ENCODE data around the gene PRICKLE1. TPM values are rescaled to one million over a fixed set of nuclear protein-coding genes. Genes with fewer than 3 reads are reported as not detected.
A peak's percentile ranks its signal among the peaks of the same experiment; 100 is the strongest.

PRICKLE1 gene
- total RNA-seq, 1 experiment from 2014 or later: 1.1 TPM

DNA sequence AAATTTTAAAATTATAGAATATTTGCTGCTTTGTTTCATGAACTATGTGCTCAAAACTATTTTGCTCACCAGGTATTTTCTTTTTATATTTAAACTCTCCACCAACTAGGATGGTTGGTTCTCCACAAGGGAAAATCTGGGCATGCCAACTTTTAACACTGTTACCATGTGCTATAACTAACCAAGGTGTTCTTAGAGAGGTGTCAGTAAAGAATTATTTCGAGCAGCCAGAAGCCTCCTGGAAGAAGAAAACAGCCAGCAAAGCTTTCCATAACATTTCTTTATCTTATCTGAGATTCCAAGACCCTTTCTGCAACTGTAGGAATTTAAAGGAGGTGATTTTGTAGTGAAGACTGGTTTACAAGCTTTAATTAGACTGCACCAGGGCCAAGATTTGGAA is 97.3 kb downstream of the PRICKLE1 start:
- Histone ChIP-seq H3K27me3 (ENCODE audit: low read length) (no peaks in the 10 kb centered on the region), H3K79me2 (ENCODE audit: low read length) (no peaks in the 10 kb centered on the region), H3K4me1 (ENCODE audit: low read length) (peaks cover 4% of the 10 kb centered on the region; the same call in 1 of the 2 replicates), H2AFZ (ENCODE audit: low read length) (no peak overlapping the region), H3K9me2 (replicated peaks; ENCODE audit: insufficient read depth, low read length) (no peaks in the 10 kb centered on the region), H4K20me1 (ENCODE audit: insufficient read depth, low read depth, low read length) (no peaks in the 10 kb centered on the region), H3K9ac (ENCODE audit: low read length) (no peak overlapping the region), H3K27ac (ENCODE audit: low read length) (no peak overlapping the region), H3K4me2 (ENCODE audit: low read depth, low read length, poor library complexity, severe bottlenecking) (no peak overlapping the region), H3K4me3 (ENCODE audit: low read length) (no peak overlapping the region), H3K36me3 (ENCODE audit: insufficient read depth, low read length) (no peaks in the 10 kb centered on the region), H3K9me3 (ENCODE audit: low read length) (no peaks in the 10 kb centered on the region)
- no peak for DNase-seq

DNA sequence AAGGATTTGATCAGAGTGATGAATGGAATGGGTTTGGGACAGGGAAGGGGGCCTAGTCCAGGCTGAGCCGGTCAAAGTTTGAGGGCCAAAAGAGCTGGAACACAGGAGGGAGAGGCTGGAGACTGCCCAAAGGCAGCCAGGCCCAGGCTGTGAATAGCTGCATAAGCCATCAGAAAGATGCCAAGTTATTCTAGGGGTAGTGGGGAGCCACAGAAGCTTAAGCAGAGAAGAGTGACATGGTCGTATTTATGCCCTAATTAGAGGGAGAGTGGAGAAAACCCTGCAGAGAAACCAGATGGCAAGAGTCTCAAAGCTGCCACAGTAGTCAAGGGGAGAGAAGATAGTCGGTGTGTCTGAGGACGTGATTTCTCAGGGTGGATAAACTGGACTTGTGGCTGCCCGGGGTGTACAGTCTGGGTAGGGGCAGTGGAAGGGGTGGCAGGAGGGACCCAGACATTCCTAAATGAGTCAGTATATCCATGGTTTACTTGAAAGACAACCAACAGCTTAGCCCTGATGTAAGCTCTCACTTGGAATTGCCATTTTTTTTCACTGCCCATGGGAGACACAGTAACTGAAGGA is 99.2 kb downstream of the PRICKLE1 start:
- H3K27me3 ChIP-seq (ENCODE audit: low read length): no peaks in the 10 kb centered on the region
- H3K4me2 ChIP-seq (ENCODE audit: low read depth, low read length, poor library complexity, severe bottlenecking): no peak overlapping the region
- H2AFZ ChIP-seq (ENCODE audit: low read length): no peak overlapping the region
- no peak overlapping the region for H3K9ac ChIP-seq (ENCODE audit: low read length)
- H3K4me1 ChIP-seq (ENCODE audit: low read length): peaks cover 4% of the 10 kb centered on the region; the same call in 1 of the 2 replicates
- H3K79me2 ChIP-seq (ENCODE audit: low read length): no peaks in the 10 kb centered on the region
- H4K20me1 ChIP-seq (ENCODE audit: insufficient read depth, low read depth, low read length): no peaks in the 10 kb centered on the region
- H3K9me3 ChIP-seq (ENCODE audit: low read length): no peaks in the 10 kb centered on the region
- no peak for DNase-seq
- no peak overlapping the region for H3K27ac ChIP-seq (ENCODE audit: low read length)
- H3K36me3 ChIP-seq (ENCODE audit: insufficient read depth, low read length): no peaks in the 10 kb centered on the region
- H3K4me3 ChIP-seq (ENCODE audit: low read length): no peak overlapping the region
- no peaks in the 10 kb centered on the region for H3K9me2 ChIP-seq (replicated peaks; ENCODE audit: insufficient read depth, low read length)

DNA sequence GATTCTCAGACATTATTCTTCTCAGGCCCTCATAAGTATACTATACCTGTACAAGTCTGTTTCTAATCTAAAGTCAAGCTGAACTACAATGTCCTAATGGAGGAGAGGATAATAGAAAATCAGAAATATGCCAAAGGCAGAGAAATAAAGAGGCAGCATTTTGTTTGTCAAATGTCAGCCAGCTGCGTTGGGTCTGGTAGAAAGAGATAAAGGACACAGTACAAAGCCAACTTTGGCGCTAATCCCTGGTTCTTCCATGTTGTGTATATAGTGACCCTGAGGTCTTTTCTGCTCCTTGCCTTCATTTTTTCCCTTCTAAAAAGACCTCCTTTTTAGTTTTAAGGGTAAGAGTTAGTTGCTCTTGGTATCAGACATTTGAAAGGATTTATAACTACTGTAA is 103.1 kb downstream of the PRICKLE1 start:
- Histone ChIP-seq H3K9me3 (ENCODE audit: low read length) (no peaks in the 10 kb centered on the region), H3K4me2 (ENCODE audit: low read depth, low read length, poor library complexity, severe bottlenecking) (no peak overlapping the region), H3K9ac (ENCODE audit: low read length) (no peak overlapping the region), H3K9me2 (replicated peaks; ENCODE audit: insufficient read depth, low read length) (no peaks in the 10 kb centered on the region), H3K4me1 (ENCODE audit: low read length) (peaks cover 26% of the 10 kb centered on the region), H3K36me3 (ENCODE audit: insufficient read depth, low read length) (no peaks in the 10 kb centered on the region), H3K79me2 (ENCODE audit: low read length) (no peaks in the 10 kb centered on the region), H3K4me3 (ENCODE audit: low read length) (no peak overlapping the region), H2AFZ (ENCODE audit: low read length) (no peak overlapping the region), H3K27me3 (ENCODE audit: low read length) (no peaks in the 10 kb centered on the region), H3K27ac (ENCODE audit: low read length) (no peak overlapping the region), H4K20me1 (ENCODE audit: insufficient read depth, low read depth, low read length) (no peaks in the 10 kb centered on the region)
- DNase-seq: no peak

GRCh38 chr12:42485823-42486222 is 103.7 kb downstream of the PRICKLE1 start:
- Histone ChIP-seq H3K27ac (ENCODE audit: low read length) (no peak overlapping the region), H3K36me3 (ENCODE audit: insufficient read depth, low read length) (no peaks in the 10 kb centered on the region), H4K20me1 (ENCODE audit: insufficient read depth, low read depth, low read length) (no peaks in the 10 kb centered on the region), H2AFZ (ENCODE audit: low read length) (no peak overlapping the region), H3K27me3 (ENCODE audit: low read length) (no peaks in the 10 kb centered on the region), H3K4me2 (ENCODE audit: low read depth, low read length, poor library complexity, severe bottlenecking) (no peak overlapping the region), H3K9me3 (ENCODE audit: low read length) (no peaks in the 10 kb centered on the region), H3K9ac (ENCODE audit: low read length) (no peak overlapping the region), H3K79me2 (ENCODE audit: low read length) (no peaks in the 10 kb centered on the region), H3K4me1 (ENCODE audit: low read length) (peaks cover 26% of the 10 kb centered on the region), H3K9me2 (replicated peaks; ENCODE audit: insufficient read depth, low read length) (no peaks in the 10 kb centered on the region), H3K4me3 (ENCODE audit: low read length) (no peak overlapping the region)
- no peak for DNase-seq

- no peaks in the 10 kb centered on the region for H3K9me2 ChIP-seq (replicated peaks; ENCODE audit: insufficient read depth, low read length)
- H3K4me2 ChIP-seq (ENCODE audit: low read depth, low read length, poor library complexity, severe bottlenecking): no peak overlapping the region
- no peak overlapping the region for H2AFZ ChIP-seq (ENCODE audit: low read length)
- no peaks in the 10 kb centered on the region for H3K36me3 ChIP-seq (ENCODE audit: insufficient read depth, low read length)
- H4K20me1 ChIP-seq (ENCODE audit: insufficient read depth, low read depth, low read length): no peaks in the 10 kb centered on the region
- H3K4me1 ChIP-seq (ENCODE audit: low read length): peaks cover 26% of the 10 kb centered on the region
- no peaks in the 10 kb centered on the region for H3K9me3 ChIP-seq (ENCODE audit: low read length)
- DNase-seq: no peak
- H3K27ac ChIP-seq (ENCODE audit: low read length): no peak overlapping the region
- H3K4me3 ChIP-seq (ENCODE audit: low read length): no peak overlapping the region
- no peak overlapping the region for H3K9ac ChIP-seq (ENCODE audit: low read length)
- no peaks in the 10 kb centered on the region for H3K79me2 ChIP-seq (ENCODE audit: low read length)
- H3K27me3 ChIP-seq (ENCODE audit: low read length): no peaks in the 10 kb centered on the region
Observed at GRCh38 chr12:42484996-42485395, 104.5 kb downstream of the PRICKLE1 start.

- no peak for DNase-seq
- Histone ChIP-seq H3K9ac (ENCODE audit: low read length) (peak overlapping the region; percentile 69), H4K20me1 (ENCODE audit: insufficient read depth, low read depth, low read length) (no peaks in the 10 kb centered on the region), H2AFZ (ENCODE audit: low read length) (peak overlapping the region; percentile 89), H3K79me2 (ENCODE audit: low read length) (no peaks in the 10 kb centered on the region), H3K27me3 (ENCODE audit: low read length) (no peaks in the 10 kb centered on the region), H3K4me1 (ENCODE audit: low read length) (peaks cover 26% of the 10 kb centered on the region), H3K4me3 (ENCODE audit: low read length) (peak overlapping the region; percentile 85), H3K9me2 (replicated peaks; ENCODE audit: insufficient read depth, low read length) (no peaks in the 10 kb centered on the region), H3K27ac (ENCODE audit: low read length) (no peak overlapping the region), H3K36me3 (ENCODE audit: insufficient read depth, low read length) (no peaks in the 10 kb centered on the region), H3K9me3 (ENCODE audit: low read length) (no peaks in the 10 kb centered on the region), H3K4me2 (ENCODE audit: low read depth, low read length, poor library complexity, severe bottlenecking) (peak overlapping the region; percentile 96)
Observed at GRCh38 chr12:42483521-42483790, 106.1 kb downstream of the PRICKLE1 start.

GRCh38 chr12:42482748-42483520 is 106.6 kb downstream of the PRICKLE1 start:
- Histone ChIP-seq H3K9me2 (replicated peaks; ENCODE audit: insufficient read depth, low read length) (no peaks in the 10 kb centered on the region), H3K4me1 (ENCODE audit: low read length) (peaks cover 26% of the 10 kb centered on the region), H3K79me2 (ENCODE audit: low read length) (no peaks in the 10 kb centered on the region), H2AFZ (ENCODE audit: low read length) (peak overlapping the region; percentile 89), H3K4me2 (ENCODE audit: low read depth, low read length, poor library complexity, severe bottlenecking) (peak overlapping the region; percentile 96), H3K4me3 (ENCODE audit: low read length) (peak overlapping the region; percentile 85), H3K9me3 (ENCODE audit: low read length) (no peaks in the 10 kb centered on the region), H3K36me3 (ENCODE audit: insufficient read depth, low read length) (no peaks in the 10 kb centered on the region), H4K20me1 (ENCODE audit: insufficient read depth, low read depth, low read length) (no peaks in the 10 kb centered on the region), H3K9ac (ENCODE audit: low read length) (peak overlapping the region; percentile 69), H3K27me3 (ENCODE audit: low read length) (no peaks in the 10 kb centered on the region), H3K27ac (ENCODE audit: low read length) (no peak overlapping the region)
- peak; percentile 88 for DNase-seq

- H3K4me3 ChIP-seq (ENCODE audit: low read length): peak overlapping the region; percentile 85
- H3K9me2 ChIP-seq (replicated peaks; ENCODE audit: insufficient read depth, low read length): no peaks in the 10 kb centered on the region
Observed at GRCh38 chr12:42482041-42482747, 107.4 kb downstream of the PRICKLE1 start.

More at GRCh38 chr12:42482041-42482747, 107.4 kb downstream of the PRICKLE1 start:
- H3K79me2 ChIP-seq (ENCODE audit: low read length): no peaks in the 10 kb centered on the region
- H3K4me1 ChIP-seq (ENCODE audit: low read length): peaks cover 26% of the 10 kb centered on the region
- H3K36me3 ChIP-seq (ENCODE audit: insufficient read depth, low read length): no peaks in the 10 kb centered on the region
- H4K20me1 ChIP-seq (ENCODE audit: insufficient read depth, low read depth, low read length): no peaks in the 10 kb centered on the region
- DNase-seq: no peak
- no peak overlapping the region; the same call in 1 of the 2 replicates for H2AFZ ChIP-seq (ENCODE audit: low read length)
- no peaks in the 10 kb centered on the region for H3K27me3 ChIP-seq (ENCODE audit: low read length)
- no peak overlapping the region for H3K27ac ChIP-seq (ENCODE audit: low read length)
- H3K9ac ChIP-seq (ENCODE audit: low read length): peak overlapping the region; percentile 69
- peak overlapping the region; percentile 96 for H3K4me2 ChIP-seq (ENCODE audit: low read depth, low read length, poor library complexity, severe bottlenecking)
- no peaks in the 10 kb centered on the region for H3K9me3 ChIP-seq (ENCODE audit: low read length)
